HG03108 (cell line): ENCODE results near the gene RPL37A.

Experiments
- ATAC-seq: cut with Tn5 transposase; IDR thresholded peaks from one replicate; pipeline ENCODE4 v1.9.1; 2021; ENCODE audit warnings: moderate library complexity; ENCODE audit not compliant: unreplicated experiment

The RPL37A gene

DNA sequence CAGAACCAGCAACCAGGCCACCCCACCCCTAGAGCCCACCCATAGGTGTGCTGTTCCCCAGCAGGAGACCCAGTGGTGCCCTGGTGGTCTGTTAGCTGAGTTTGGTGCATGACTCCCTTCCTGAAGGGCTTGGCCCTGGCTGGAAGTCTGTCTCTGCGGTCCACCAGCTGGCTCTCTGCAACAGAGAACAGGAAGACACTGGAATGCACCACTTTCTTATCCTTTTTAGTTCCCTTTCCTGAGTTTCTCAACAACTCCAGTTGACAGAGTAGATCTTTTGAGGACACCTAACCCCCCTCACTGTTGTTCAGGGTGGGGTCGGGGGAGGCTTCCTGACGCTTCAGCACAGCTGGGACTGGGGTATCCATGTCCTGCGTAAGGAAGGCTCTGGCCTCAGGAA lies 11.9 kb upstream of the RPL37A start:
- ATAC-seq = no peak

DNA sequence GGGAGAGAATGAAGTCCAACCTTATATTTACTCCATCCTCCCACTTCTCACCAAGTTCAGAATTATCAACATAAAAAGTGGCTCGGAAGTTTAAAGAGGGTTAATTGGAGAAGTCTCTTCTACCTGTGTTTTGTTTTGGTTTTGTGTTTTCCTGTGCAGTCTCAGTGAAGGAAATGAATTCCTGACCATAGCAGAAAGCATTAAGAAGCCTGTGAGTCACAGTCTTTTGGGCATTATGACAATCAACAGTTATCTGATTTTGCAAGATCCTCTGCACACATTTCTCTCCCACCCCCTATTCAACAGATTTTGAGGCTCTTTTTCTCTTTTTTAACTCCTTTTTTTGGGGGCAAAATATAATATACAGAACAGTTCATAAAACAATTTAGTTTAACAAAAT lies 8.6 kb upstream of the RPL37A start:
- no peak for ATAC-seq

DNA sequence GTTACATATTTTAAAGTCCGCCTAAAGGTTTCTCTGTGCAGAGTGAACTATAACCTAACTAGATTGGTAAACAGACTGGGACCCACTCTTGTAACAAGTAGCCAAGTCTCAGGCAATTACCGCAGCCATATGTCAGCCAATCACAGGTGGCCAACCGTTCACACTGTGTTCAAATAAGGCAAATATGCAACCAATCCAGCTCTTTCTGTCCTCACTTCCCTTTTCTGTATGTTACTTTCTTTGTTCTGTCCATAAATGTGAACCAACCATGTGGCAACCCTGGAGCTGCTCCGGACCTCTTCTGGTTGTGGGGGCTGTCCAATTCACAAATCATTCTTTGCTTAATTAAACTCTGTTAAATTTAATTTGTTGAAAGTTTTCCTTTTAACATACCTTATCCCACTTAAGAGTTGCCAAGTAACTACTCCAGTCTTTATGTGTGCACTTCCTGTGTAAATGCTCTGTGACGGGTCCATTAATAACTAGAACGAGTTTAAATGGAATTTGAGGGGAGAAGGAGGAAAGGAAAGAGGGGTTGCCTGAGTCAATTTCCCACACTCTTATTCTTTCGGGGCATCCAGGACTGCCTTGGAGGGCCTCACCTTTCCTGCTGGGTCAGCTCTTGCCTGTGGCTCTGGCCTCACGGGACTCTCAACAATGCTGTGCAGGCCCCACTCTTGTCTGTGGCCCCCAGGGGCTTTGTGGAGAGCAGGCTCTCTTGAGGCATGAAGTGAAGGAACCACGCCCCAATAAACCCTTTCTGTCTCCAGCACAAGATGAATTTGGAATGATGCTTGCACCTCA lies 6.6 kb upstream of the RPL37A start:
- ATAC-seq = peak; percentile 51

DNA sequence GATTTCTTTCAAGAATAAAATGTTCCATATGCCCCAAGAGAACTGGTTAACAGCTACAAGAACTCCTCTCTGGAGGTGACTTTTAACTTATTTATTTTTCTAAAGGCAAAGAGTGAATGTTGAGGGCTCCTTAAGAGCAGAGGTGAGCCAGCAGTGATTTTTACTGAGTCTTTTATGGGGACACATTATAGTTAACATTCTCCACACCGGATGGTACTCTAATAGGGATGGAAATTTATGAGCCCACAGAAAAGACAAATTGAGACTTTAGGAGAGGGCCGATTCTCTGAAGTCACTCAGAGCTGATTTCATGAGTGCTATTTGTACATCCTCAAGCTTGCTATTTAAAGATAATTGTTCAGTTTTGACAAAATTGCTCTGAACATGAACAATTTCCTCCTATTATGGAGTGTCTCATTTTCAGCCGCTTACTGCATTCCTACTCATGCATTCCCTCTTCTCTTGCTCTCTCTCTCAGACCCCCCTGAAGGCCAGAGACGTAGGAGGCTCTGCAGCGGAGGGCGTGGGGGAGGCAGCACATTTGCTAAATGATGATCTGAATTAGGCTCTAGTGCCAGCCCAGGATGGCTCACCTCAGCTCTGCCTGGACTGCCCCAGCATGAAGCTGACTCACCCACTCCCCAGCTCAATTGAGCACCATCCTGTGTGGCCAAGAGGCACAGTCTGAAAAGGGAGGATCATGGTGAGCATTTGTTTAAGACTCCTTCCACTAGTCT lies 5.9 kb upstream of the RPL37A start:
- no peak for ATAC-seq

DNA sequence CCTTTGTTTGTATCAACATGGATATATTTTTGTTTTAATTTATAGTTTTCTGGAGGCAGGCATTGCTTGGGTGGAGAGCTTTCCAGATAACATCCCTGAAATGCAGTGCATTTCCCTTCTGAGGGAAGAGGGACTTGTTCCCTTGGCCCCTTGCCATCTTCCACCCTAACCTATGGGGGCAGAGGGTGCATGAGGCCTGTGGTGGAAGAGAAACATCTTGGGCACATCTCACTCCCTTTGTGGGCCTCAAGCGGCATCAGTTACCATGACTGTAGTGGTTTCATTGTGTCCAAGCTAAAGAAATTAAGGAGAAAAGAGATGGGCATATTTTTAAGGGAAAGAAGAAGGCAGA lies 5.3 kb upstream of the RPL37A start:
- ATAC-seq = no peak

DNA sequence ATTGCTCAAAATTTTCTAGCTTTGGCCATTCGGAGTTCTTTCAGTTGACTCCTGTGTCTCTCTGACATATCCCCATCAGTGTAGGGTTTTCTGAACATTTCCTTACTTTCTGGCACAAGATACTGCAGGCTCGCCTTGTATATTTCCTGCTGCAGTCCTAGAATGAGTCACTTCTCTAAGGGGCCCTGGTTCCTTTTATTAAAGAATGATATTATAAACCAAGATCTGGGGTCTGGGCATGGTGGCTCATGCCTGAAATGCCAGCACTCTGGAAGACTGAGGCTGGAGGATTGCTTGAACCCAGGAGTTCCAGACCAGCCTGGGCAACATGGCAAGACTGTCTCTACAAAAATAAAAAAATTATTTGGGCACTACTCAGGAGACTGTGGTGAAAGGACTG lies 3.0 kb upstream of the RPL37A start:
- no peak for ATAC-seq

DNA sequence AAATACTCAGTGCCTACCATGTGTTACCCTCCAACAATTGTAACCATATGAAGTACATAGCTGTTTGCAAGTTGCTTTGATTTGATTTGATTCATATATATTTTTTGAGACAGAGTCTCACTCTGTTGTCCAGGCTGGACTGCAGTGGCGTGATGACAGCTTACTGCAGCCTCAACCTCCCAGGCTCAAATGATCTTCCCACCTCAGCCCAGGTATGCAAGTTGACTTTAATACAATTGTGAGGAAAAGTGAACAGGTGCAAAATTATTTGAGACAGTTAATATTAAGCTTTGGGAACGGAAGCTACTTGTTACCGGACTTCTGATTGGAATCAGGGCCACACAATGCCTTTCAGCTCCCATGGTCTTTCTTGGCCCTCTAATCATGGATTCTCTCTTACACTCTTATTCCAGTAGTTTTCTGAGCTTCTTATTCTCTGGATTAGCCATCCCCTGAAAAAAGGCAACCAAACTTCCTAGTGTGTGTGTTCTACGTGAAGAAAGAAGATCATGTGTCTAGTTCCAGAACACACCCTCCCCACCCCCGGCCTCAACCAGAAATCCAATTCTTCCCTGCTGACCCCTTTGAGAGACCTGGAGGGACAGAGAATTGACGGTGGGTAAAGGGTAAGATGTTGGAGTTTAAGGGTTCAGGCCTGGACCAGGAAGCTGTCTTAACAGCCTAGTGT lies 1.1 kb upstream of the RPL37A start:
- ATAC-seq = no peak

DNA sequence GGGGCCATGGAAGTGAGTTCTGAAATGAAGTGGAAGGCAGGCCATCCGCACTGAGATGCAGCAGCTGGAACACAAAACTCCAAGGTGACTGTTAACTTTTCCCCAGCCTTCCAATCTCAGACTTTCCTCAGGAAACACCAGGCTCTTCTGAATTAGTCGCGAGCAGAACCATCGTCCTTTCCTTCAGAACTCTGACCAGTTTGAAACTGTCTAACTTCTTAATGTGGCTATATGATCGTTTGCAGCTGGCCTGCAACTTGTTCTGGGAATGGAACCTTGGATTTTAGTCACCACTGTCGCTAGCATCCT lies 620 bp upstream of the RPL37A start:
- no peak for ATAC-seq

DNA sequence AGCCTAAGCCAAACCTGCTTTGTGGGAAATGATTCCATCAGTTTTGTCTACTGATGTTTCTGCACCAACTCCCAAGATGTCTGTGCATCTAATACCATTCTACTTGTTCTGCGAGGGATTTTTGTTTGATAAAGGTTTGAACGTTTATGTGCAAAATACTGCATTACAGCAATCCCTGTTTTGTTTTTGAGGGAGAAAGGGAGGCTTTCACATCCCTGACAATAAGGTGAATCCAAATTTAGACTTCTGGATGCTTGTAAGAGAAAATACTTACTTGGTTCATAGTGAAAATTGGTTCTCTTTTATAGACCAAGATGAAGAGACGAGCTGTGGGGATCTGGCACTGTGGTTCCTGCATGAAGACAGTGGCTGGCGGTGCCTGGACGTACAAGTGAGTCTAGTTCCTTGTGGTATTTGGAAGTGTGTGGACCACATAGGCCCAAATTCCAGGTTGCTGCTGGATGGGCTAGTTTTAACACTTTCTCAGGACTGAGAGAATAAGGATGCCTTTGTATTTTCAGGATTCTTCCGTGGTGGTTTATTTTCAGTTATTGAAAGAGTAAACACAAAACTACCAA lies 1.1 kb downstream of the RPL37A start:
- ATAC-seq = no peak

DNA sequence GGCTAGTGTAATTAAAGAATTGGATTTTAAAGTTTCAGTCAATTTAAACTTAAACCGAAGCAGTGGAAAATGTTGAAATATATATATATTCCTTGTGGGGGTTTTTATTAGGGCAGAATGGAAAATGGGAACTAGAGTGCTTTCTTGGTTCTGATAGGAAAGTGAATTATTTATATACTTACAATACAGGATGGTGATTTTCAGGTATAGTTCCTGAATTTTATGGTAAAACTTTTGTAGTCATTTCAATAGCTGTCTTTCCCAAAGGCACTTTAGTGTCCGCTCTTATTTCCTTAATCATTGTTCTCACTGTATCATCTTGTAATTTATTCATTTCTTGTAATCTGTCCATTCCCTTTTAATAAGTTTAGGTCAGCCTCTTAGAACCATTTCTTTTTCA lies 1.9 kb downstream of the RPL37A start:
- no peak for ATAC-seq

DNA sequence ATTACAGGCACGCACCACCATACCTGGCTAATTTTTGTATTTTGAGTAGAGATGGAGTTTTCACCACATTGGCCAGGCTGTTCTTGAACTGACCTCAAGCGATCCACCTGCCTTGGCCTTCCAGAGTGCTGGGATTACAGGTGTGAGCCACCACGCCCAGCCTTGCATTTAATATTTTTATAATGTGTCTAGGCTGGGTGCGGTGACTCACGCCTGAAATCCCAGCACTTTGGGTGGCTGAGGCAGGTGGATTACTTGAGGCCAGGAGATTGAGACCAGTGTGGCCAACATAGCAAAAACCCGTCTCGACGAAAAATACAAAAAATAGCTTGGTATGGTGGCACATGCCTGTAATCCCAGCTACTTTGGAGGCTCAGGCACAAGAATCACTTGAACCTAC lies 3.2 kb downstream of the RPL37A start:
- no peak for ATAC-seq

DNA sequence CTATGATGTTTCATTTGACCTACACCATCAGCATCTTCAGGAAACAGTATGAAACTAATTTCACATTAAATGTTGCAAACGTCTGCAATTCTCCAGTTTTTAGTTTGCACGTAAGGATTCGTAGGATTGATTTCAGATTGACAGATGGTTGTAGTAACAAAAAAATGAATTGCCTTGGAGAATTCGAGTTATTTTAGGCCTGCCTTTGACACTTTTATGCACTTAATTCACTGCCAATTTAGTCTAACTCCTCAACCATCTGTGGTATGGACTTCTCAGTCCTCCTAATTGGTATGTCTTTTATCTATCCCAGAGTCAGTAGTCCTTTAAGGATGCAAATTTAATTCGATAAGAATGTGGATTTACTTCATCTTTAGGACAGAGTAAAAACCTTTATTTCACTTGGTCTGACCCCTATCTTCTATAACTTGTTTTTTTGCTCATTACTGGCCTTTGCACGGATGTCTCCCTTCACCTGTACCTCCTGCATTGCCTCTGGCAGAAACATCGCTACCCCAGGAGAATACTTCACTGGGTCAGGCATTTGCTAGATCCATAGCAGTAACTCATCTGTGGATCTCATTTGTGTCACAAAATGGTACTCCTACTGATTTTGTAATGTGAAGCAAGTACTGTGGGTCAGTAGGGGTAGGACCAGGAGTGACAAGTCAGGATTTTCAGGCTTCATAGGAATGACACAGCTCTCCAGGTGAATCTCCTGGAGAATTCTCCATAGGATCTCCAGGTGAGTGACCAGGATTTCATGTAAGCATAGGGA lies 3.9 kb downstream of the RPL37A start:
- no peak for ATAC-seq

DNA sequence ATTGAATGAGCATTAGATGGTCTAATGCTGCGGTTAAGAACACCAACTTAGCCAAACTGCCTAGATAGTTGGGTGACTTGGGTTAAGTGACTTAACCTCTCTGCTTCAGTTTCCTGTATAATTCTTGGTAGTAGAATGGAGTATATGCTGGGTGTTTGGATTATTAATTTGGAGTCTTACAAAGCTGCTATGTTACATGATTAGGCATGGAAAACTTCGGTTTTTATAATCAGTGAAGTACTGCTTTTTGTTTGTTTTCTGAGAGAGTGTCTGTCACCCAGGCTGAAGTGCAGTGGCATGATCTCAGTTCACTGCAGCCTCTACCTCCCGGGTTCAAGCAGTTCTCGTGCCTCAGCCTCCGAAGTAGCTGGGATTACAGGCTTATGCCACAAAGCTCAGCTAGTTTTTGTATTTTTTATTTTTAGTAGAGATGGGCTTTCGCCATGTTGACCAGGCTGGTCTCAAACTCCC lies 4.5 kb downstream of the RPL37A start:
- ATAC-seq = no peak

DNA sequence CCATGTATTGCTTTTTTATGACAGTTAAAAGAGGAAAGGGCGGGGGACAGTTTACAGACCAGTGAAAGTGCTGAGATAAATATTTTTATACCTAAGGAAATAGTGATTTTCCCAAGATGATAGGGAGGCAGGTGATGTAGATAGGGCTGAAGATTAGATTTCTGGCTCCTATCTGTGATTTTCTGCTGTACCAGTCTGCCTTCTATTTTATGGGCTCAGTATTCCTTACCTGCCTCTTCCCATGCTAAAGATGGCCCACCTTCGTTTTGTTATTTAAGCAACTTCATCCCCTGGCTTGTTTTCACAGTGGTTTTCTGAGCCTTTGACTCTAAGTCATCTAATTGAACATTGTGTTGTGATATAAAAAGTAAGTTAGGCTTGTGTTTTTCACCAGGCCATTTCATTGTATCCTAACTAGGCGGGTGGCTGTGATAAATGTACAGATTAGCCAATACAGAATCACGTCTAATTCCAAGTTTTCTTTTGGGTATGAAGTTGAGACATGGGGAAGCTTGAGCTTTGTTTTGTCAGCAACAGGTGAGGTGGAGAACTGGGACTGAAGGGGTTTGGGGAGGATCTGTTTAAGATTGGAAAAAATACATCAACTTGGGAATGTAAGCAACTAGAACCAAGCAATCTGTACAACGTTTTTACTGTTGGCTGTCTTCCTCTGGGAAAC lies 5.2 kb downstream of the RPL37A start:
- no peak for ATAC-seq

DNA sequence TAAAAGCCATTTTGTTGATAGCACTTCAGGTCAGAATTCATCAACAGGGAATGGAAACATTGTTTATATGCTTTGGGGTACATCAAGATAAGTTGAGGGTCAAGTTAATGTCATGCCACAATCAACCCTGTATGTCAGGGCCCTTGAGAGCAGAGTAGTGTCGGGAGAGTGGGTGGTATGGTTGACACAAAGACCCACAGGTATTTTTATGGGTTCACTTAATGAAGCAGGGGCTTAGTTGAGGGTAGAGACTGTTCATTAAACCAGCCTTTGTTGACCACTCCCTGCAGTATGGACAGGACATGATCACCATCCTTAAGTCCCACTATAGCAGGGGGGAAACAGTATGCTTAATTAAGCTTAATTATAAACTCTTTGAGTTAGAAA lies 5.7 kb downstream of the RPL37A start:
- ATAC-seq = no peak

DNA sequence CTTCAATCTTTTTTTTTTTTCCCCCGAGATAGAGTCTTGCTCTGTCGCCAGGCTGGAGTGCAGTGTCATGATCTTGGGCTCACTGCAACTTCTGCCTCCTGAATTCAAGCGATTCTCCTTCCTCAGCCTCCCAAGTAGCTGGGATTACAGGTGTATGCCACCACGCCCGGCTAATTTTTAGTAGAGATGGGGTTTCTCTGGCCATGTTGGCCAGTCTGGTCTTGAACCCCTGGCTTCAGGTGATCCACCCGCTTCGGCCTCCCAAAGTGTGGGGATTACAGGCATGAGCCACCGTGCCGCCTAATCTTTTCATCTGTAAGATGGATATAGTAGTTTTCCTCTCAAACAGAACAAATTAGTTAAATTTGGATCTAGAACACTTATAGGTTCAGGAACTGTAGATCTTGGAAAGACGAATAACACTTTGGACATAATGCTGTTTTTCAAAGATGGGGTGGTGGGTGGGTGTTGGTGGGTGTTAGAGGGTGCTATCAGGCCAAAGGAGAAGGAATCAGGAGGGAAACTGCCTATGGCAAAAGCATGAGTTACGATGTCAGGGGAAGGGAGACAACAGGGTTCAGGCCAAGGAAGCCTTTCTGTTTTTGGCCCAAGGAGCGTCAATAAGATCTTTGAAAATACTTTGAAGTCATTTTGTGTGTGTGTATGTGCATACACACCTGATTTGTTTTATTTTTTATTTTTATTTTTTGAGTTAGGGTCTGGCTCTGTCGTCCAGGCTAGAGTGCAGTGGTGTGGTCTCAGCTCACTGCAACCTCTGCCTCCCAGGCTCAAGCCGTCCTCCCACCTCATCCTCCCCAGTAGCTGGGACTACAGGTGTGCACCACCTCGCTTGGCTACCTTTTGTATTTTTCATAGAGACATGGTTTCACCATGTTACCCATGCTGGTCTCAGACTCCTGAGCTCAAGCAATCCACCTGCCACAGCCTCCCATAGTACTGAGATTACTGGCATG lies 6.8 kb downstream of the RPL37A start:
- no peak for ATAC-seq

DNA sequence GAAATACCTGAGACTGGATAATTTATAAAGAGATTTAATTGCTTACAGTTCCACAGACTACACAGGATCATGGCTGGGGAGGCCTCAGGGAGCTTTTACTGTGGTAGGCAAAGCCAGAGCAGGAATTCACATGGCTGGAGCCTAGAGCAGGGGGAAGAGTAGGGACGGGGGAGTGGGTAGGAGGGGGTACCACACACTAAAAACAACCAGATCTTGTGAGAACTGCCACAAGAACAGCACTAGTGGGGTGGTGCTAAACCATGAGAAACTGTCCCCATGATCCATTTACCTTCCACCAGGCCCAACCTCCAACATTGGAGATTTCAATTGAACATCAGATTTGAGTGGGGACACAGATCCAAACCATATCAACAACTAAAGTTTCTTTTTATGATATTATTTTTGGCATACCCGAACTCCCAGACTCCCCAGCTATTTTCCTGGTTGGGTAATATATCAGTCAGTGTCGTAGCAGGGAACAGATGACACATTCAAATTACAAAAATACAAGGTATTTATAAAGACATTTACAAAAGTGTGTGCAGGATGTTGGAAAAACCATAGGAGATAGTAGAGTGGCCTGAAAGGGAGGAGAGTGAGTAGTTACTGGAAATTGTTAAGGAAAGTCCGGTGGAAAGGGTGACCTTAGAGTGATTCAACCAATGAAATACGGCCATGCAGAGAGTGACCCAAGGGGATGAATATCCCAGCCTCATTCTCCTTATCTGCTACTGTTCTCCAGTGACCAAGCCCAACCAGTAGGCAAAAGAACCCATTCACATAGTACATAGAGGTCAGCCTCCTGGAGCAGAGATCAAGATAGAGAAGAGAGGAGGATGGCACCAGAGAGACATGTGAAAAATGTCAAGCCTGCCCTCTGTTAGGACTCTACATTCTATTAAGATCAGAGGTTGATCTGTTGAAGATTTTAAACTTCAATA lies 8.8 kb downstream of the RPL37A start:
- ATAC-seq = no peak

DNA sequence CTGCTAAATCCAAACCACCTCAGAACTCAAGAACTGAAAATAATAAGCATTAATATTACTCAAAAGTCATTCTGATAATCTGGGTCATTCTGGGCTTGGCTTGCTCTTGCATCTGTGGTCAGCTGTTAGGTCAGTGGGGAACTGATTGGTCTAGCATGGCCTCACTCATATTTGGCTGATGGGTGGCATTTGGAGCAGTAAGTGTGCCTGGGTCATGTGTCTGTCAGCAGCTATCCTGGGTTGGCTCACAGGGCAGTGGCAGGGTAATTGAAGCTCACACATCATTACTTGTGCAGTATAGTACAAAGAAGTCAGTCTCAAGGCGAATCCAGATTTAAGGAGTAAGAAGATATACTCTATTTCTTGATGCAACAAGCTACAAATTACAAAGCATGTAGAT lies 9.6 kb downstream of the RPL37A start:
- no peak for ATAC-seq
